Fibroblast of peridontal ligament (primary cell): ENCODE data around the gene BBS9.
A peak's percentile ranks its signal among the peaks of the same experiment; 100 is the strongest.

Source experiments
- DNase-seq: peaks from one replicate; pipeline ENCODE4 v3.0.0-alpha.2; 2010; ENCODE audit errors: extremely low read depth

The BBS9 gene

DNA sequence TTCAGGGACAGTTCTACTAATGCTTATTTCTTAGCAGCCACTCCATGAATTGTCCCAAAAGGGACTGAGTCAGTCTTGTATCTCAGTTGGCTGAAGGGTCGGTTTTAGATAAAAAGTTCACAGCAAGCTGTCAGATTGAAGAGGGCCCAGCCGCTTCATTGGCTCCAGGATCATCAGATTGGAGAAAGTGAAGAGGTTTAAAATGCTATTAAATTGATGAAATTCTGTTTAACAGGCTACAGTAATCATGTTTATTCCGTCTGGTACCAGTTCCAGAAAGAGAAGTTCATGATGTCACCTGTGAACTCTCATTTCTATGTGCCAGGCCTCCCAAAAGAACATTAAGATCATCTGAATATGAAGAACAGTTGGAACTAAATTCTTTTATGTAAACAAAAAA, 481.6 kb downstream of the BBS9 start:
- no peak for DNase-seq

GRCh38 chr7:33612442-33612841, 483.1 kb downstream of the BBS9 start:
- DNase-seq = no peak

DNA sequence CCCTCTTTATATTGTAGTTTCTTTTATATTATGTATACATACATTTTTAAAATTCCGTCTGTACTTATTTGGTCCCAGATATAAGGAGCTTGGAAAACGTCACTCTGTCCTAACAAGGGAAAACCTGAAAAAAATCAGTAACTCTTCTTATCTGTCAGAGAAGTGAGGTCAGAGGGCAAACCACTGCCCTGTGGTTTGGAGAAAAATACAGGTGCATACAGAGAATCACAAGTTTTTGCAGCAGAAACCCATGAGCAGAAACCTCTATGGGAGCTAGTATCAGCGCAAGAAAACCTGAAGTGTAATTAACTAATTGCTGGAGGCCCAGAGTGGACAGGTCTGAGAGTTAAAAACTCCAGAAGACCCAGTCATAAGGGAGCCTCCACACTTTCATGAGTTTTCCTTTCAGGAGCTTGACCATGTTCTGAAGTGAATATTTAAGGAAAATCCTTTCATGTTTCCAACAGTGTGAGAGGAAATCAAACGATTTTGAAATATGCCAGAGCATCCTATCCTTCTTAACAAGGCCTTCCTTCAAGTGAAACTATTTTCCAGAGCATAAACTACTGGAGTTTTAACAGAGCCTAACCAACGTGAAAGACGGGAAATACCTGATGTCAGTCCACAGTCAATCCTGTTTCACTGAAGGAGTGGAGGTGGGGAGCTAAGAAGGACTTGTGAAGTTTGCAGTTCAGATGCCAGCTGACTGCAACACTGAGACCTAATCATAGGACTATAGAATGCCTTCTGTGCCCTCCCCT, 485.2 kb downstream of the BBS9 start:
- no peak for DNase-seq

- DNase-seq = peak; percentile 2
Observed at GRCh38 chr7:33616752-33617151, 487.4 kb downstream of the BBS9 start.

GRCh38 chr7:33619264-33619663, 489.9 kb downstream of the BBS9 start:
- DNase-seq = no peak

DNA sequence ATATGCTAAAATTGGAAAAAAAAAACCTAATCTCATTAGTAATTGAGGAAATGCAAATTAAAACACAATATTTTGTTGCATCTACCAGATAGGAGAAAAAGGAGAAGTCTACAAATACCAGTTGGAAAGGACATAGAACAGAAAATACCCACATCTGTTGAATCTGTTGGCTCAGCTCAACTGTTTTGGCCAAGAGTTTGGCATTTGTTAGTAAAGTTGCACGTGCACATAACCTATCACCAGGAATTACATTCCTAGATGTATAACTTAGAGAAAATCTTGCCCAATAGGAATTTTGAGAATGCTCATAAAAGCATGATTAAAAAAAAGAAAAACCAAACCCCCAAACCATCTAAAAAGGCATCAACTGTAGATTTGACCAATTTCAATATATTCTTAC, 493.9 kb downstream of the BBS9 start:
- peak; percentile 18 for DNase-seq

GRCh38 chr7:33624215-33624614, 494.9 kb downstream of the BBS9 start:
- DNase-seq = peak; percentile 33

GRCh38 chr7:33626869-33627268, 497.5 kb downstream of the BBS9 start:
- no peak for DNase-seq

DNA sequence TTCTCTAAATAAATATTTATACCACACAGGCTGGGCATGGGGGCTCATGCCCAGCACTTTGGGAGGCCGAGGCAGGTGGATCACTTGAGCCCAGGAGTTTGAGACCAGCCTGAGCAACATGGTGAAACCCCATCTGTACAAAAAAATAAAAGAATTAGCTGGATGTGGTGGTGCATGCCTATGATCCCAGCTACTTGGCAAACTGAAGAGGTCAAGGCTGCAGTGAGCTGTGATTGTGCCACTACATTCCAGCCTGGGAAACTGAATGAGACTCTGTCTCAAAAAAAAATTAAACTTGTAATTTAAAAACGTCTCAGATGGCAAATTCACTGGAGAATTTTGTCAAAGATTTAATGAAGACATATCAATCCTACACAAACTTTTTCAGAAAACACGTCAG, 498.4 kb downstream of the BBS9 start:
- DNase-seq = peak; percentile 29

GRCh38 chr7:33628894-33629293, 499.5 kb downstream of the BBS9 start:
- DNase-seq = no peak

DNA sequence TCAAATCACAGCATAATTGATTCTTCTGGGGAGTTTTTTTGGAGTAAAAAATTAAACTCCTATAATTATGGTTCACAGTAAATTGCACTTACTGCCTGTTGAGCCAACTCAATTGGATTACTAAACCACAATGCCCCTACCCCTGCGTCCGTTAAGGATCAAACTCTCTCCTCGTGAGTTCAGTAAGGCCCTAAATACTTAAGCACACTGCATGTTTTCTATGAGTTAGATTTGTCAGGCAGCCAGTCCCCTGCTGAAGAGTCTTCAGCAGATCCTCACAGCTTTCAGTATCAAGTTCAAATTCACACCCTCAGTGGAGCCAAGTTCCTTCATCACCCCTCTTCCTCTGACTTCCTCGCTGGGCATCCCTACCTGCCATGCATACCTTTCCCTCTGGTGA, 501.0 kb downstream of the BBS9 start:
- DNase-seq = no peak

DNA sequence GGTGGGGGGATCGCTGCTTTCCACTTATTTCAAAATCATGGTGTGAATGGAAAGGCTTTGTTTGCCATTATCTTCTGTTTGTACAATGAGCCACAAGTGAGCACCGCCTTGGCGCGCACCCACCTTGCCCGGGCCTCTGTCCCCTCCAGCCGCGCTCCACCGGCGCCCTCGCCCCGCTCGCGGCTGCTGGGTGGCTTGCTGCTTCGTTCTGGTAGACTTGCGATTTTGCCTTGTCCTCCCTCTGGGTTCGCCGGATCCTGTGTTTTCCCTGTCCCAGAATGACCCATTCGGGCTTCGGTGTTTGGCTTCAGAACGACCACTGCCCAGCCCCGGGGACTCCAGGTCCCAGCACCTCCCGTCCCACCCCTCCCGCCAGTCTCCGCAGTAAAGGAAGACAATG, 503.0 kb downstream of the BBS9 start:
- no peak for DNase-seq

DNA sequence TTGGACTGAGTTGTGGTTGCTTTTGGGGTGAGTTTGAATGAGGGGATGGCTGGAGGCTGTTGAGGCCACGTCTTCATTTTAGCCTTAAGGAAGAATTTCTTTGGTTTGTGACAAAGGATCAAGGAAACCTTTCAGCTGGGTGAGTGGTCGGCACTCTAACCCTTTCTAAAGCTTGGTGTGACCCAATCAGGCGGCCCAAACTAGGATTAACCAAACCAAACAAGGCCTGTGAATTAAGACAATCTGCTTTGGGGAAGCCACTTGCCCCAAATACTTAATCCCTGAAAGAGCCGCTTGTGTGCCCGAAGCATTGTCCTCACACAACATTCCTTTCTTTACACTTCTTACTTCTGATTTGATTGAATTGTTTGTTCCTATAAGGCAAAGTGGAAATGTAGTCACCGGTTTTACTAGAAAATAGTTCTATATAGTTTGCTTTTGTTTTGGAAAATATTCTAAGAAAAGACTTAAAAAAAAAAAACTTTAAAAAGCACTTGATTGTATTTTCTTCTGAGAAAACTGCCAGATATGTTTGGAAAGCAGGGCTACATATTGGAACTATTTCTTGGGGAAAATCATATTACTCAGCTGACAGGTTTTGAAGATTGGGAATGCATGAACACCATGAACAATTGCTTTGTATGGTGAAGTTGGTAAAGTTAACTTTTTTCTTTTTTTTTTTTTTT, 503.6 kb downstream of the BBS9 start:
- no peak for DNase-seq

GRCh38 chr7:33634606-33635005, 505.2 kb downstream of the BBS9 start:
- DNase-seq = no peak

DNA sequence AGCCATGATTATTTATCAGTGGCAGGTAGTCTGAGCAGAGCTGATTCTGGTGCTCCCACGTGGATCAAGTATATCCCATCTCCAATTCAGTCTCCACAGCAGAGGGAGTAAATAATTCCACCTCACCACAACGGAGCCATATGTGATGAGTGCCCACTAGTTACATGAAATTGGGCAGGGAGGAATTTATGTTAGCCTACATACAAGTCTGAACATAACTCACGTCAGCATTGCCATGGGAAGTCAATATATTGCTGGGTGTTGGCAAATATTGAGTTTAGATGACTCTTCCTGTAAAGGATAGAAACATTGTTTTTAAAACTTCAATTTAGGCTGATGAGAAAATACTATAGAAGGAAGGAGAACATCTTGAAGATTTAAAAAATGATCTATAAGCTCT, 507.0 kb downstream of the BBS9 start:
- no peak for DNase-seq

DNA sequence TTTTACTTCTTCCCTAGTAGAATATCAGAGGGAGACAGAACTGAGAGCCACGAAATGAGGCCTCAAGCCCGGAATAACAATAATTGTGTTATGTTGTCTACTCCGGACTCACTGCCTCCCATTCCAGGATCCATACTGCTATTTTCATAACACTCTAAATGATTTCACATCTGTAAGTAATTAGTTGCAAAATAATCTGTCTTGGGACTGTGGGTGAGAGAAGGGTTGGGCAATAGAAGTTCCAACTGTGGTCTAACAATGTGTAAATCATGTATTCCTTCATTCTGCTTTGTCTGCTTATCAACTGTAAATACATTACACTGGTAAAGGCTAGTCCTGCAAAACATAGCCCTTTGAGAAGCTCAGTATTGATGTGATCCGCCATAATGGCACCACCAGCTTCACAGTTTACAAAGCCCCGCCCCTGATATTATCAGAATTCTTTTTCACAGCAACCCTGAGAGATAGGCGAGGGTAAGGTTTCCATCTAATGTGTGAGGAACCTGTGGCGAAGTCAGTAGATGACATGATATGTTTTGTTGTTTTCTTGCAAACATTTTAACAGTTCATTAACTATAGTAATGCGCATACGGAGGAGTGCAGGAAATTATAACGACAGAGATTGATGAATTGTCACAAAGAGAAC, 510.3 kb downstream of the BBS9 start:
- DNase-seq = peak; percentile 89

DNA sequence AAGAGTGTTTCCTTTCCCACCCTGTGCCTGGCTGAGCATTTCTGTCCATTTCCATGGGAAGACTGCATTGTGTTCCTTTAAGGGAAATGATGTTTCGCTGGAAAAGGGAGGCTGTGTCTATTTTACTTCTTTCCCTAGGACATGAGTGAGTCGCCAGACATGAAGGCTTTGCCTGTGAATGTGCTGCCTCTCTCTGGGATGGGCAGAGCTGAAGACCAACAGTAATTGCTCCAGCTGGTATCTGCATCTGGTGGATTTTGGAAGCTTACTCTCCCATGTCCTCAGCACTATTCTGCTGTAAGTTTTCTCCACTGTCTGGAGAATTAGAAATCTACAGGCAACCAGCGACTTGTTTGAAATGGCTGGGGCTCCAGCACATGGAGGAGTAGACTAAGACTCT, 511.4 kb downstream of the BBS9 start:
- peak; percentile 57 for DNase-seq

DNA sequence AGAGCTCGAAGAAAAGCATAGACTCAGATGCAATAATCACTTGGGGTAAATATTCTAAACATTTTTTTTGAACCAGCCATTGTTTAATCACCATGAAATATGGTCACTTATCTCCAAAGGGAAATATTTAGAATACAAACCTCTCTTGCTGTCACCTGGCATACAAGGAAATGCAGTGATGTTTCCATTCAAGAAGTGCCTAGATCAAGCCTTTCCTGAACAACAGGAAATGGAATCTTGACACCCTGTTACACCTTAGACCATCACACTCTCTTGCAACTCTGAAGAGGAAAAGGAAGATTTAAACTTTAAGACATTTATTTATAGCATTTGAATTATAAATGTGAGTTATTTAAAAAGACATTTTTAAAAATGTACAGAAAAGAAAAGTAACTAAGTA, 512.9 kb downstream of the BBS9 start:
- no peak for DNase-seq

GRCh38 chr7:33643530-33643929, 514.2 kb downstream of the BBS9 start:
- DNase-seq = no peak

- no peak for DNase-seq
Observed at GRCh38 chr7:33644489-33644888, 515.1 kb downstream of the BBS9 start.

GRCh38 chr7:33645104-33645503, 515.7 kb downstream of the BBS9 start:
- peak; percentile 57 for DNase-seq

GRCh38 chr7:33646166-33646565, 516.8 kb downstream of the BBS9 start:
- DNase-seq = no peak

DNA sequence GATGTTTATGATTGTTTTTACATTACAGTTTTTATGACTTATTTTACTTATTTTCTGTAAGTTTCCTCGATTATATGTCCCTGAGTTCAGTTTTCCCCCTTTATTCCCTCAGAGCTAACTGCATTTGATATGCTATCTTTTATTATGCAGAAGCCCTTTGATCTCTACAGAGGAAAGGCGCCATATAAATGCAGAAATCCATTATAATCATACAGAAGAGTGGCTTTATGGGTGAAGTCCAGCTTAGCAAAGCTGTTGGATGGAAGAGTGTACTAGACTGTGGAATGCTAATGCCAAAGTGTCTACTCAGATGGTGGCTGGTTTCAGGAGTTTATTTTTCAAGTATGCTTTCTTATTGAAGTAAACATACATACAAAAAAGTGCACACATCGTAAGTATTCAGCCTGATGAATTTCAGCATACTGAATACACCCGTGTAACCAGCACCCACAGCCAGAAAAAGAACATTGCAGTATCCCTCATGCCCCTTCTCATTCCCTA, 517.6 kb downstream of the BBS9 start:
- DNase-seq = no peak
